PC-9 (cell line): Measurements from ENCODE around the gene SLC7A8.
"Not testable (repeated sequence)": the region's sequence is repeated elsewhere in the genome, so short reads cannot be mapped to it uniquely, and the experiment has no call there.

Experiments used
- EZH2 ChIP-seq: fragments of 200-600 bp; sonication (generic); IDR thresholded peaks from 2 replicates; pipeline ENCODE4 v1.8.0; 2017; ENCODE audit warnings: antibody characterized with exemption, low read depth
- TF ChIP-seq, protein P1 (sequence below): fragments of 200-600 bp; sonication (generic); conservative IDR thresholded peaks from 2 replicates; pipeline ENCODE4 v1.6.1; 2017; ENCODE audit warnings: mixed run types, antibody characterized with exemption, mild to moderate bottlenecking, moderate library complexity

DNA sequence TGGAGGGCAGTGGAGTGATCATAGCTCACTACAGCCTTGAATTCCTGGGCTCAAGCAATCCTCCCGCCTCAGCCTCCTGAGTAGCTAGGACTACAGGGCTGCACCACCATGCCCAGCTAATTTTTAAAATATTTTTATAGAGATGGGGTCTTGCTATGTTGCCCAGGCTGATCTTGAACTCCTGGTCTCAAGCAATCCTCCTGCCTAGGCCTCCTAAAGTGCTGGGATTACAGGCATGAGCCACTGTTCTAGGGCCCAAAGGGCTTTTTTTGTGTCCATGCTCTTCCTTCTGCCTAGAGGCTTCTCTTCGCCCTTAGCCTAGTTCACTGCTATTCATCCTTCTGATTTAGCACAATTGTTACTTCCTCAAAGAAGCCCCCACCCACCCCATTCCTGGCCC is 13.0 kb upstream of the SLC7A8 start:
- TF ChIP-seq, protein P1, sequence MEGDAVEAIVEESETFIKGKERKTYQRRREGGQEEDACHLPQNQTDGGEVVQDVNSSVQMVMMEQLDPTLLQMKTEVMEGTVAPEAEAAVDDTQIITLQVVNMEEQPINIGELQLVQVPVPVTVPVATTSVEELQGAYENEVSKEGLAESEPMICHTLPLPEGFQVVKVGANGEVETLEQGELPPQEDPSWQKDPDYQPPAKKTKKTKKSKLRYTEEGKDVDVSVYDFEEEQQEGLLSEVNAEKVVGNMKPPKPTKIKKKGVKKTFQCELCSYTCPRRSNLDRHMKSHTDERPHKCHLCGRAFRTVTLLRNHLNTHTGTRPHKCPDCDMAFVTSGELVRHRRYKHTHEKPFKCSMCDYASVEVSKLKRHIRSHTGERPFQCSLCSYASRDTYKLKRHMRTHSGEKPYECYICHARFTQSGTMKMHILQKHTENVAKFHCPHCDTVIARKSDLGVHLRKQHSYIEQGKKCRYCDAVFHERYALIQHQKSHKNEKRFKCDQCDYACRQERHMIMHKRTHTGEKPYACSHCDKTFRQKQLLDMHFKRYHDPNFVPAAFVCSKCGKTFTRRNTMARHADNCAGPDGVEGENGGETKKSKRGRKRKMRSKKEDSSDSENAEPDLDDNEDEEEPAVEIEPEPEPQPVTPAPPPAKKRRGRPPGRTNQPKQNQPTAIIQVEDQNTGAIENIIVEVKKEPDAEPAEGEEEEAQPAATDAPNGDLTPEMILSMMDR = not testable (repeated sequence)
- TF ChIP-seq EZH2 = not testable (repeated sequence)
